ENCODE results near the gene FXR2.
"Not testable (repeated sequence)": the region's sequence is repeated elsewhere in the genome, so short reads cannot be mapped to it uniquely, and the experiment has no call there.

- TF ChIP-seq POLR2AphosphoS5 (IDR thresholded peaks at IDR 0.05; ENCODE audit: low read depth); CTCF (conservative IDR thresholded peaks at IDR 0.05; ENCODE audit: low read depth in 2 of 2); EZH2phosphoT487 (IDR thresholded peaks at IDR 0.05; ENCODE audit: unreplicated experiment); REST (IDR thresholded peaks at IDR 0.05; ENCODE audit: unreplicated experiment); EZH2 (IDR thresholded peaks at IDR 0.05; ENCODE audit: low read depth, unreplicated experiment); JUNB (IDR thresholded peaks at IDR 0.05; ENCODE audit: unreplicated experiment); CREB1 (CRISPR knock-in tag; IDR thresholded peaks at IDR 0.05; ENCODE audit: low read depth): not testable (repeated sequence)
- TF ChIP-seq, protein P1, sequence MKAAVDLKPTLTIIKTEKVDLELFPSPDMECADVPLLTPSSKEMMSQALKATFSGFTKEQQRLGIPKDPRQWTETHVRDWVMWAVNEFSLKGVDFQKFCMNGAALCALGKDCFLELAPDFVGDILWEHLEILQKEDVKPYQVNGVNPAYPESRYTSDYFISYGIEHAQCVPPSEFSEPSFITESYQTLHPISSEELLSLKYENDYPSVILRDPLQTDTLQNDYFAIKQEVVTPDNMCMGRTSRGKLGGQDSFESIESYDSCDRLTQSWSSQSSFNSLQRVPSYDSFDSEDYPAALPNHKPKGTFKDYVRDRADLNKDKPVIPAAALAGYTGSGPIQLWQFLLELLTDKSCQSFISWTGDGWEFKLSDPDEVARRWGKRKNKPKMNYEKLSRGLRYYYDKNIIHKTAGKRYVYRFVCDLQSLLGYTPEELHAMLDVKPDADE (IDR thresholded peaks at IDR 0.05): not testable (repeated sequence)
Observed at GRCh38 chr17:7641635-7642034, 26.9 kb upstream of the FXR2 start.
